GM18867 (cell line): ENCODE data around the gene APBB1IP.
"Not testable (repeated sequence)": the region's sequence is repeated elsewhere in the genome, so short reads cannot be mapped to it uniquely, and the experiment has no call there.

Experiments used
- ATAC-seq: cut with Tn5 transposase; IDR thresholded peaks from one replicate; pipeline ENCODE4 v1.9.1; 2021; ENCODE audit warnings: mild to moderate bottlenecking, moderate library complexity; ENCODE audit not compliant: unreplicated experiment

Gene APBB1IP

GRCh38 chr10:26475386-26475785, 37.2 kb downstream of the APBB1IP start:
- no peak for ATAC-seq

GRCh38 chr10:26477501-26477900, 39.4 kb downstream of the APBB1IP start:
- no peak for ATAC-seq

- ATAC-seq = no peak
Observed at GRCh38 chr10:26478061-26478460, 39.9 kb downstream of the APBB1IP start.

GRCh38 chr10:26479766-26480492, 41.8 kb downstream of the APBB1IP start:
- peak; percentile 57 for ATAC-seq

GRCh38 chr10:26481315-26481692, 43.2 kb downstream of the APBB1IP start:
- no peak for ATAC-seq

GRCh38 chr10:26481914-26482550, 43.9 kb downstream of the APBB1IP start:
- ATAC-seq = peak; percentile 49

- ATAC-seq = no peak
Observed at GRCh38 chr10:26483554-26483953, 45.4 kb downstream of the APBB1IP start.

GRCh38 chr10:26485150-26485941, 47.2 kb downstream of the APBB1IP start:
- ATAC-seq = no peak

- ATAC-seq = no peak
Observed at GRCh38 chr10:26486304-26486703, 48.2 kb downstream of the APBB1IP start.

- ATAC-seq = peak; percentile 79
Observed at GRCh38 chr10:26486990-26487850, 49.1 kb downstream of the APBB1IP start.

- ATAC-seq = no peak
Observed at GRCh38 chr10:26488344-26488743, 50.2 kb downstream of the APBB1IP start.

- ATAC-seq = no peak
Observed at GRCh38 chr10:26489081-26489480, 50.9 kb downstream of the APBB1IP start.

GRCh38 chr10:26490367-26490766, 52.2 kb downstream of the APBB1IP start:
- ATAC-seq = not testable (repeated sequence)

- no peak for ATAC-seq
Observed at GRCh38 chr10:26491276-26491675, 53.1 kb downstream of the APBB1IP start.

GRCh38 chr10:26491934-26492333, 53.8 kb downstream of the APBB1IP start:
- no peak for ATAC-seq

GRCh38 chr10:26492725-26493124, 54.6 kb downstream of the APBB1IP start:
- ATAC-seq = not testable (repeated sequence)

- no peak for ATAC-seq
Observed at GRCh38 chr10:26494018-26494417, 55.9 kb downstream of the APBB1IP start.

- ATAC-seq = no peak
Observed at GRCh38 chr10:26499426-26499825, 61.3 kb downstream of the APBB1IP start.

GRCh38 chr10:26502986-26503385, 64.8 kb downstream of the APBB1IP start:
- no peak for ATAC-seq

GRCh38 chr10:26503911-26504310, 65.8 kb downstream of the APBB1IP start:
- ATAC-seq = no peak

GRCh38 chr10:26504429-26504828, 66.3 kb downstream of the APBB1IP start:
- ATAC-seq = not testable (repeated sequence)
